Measurements from ENCODE around the gene SPC25.
"Not testable (repeated sequence)": the region's sequence is repeated elsewhere in the genome, so short reads cannot be mapped to it uniquely, and the experiment has no call there.

Gene SPC25

DNA sequence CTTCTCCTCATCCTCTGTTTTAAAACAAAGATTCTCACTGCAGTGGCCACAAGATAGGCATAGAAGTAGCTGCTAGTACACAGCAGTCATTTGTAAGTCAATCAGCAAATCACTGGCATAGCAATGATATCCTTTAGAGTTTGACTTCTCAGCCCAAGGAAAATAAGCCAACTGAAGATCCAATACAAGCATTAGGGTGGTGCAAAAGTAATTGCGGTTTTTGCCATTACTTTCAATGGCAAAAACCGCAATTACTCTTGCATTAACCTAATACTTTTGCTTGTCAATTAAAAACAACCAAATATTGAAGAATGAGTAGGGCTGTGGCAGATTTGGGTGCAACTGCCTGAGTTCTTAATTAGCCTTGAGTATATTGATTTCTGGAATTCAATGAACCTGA is 13.7 kb upstream of the SPC25 start:
- no peak for DNase-seq (ENCODE audit: low spot score)

DNA sequence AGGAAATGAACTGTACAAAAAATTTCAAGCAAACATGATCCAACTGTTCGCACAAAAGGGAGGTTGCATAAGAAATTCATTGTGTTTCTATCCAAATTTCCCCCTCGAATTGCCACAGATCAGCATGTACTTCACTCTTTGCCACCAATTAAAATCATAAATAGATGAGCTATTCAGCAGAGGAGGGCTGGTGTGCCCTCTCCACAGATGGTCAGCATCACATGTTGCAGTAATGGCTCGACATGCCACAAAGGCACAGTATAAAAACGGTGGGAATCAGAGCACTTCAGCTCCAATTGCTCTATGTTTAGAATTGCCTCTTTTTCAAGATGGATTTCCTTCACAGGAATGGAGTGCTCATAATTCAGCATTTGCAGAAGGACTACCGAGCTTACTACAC is 10.8 kb upstream of the SPC25 start, which contains the start of gene G6PC2:
G6PC2 (plus strand) TSS at position 289 of the 400 bp plus-strand sequence; CDS start at position 330, 41 bp downstream.
- no peak for DNase-seq (ENCODE audit: low spot score)

DNA sequence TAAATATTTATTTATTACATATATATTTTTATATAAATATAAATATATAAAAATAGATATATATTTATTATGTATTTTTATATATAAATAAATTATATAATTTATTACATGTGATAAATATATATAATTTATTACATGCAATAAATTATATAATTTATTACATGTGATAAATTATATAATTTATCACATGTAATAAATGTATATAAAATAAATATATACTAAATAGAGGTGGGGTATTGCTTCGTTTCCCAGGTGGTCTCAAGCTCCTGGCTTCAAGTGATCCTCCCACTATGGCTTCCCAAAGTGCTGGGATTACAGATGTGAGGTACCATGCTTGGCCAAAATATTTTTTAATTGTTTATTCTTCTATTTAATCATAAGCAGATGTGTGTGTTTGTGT is 7.2 kb upstream of the SPC25 start:
- DNase-seq (ENCODE audit: low spot score): no peak

DNA sequence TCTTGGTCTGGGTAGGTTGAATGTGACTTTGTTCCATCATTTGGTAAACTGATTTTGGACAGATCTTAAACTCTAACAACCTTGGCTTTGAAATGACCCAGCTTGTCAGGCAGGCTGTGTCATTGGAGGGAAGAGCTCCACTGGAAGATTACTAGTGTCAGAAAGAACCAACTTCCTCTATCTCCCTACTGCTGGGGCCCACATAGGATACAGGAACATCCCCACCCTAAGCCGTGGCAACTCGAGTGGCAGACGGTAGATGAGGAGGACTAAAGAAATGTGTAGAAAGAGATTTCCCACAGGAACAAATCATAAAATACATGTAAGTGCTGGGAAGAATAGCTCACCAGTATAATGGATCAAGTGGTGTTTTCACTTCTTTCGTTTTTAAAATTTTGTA is 6.6 kb upstream of the SPC25 start:
- DNase-seq (ENCODE audit: low spot score): no peak

DNA sequence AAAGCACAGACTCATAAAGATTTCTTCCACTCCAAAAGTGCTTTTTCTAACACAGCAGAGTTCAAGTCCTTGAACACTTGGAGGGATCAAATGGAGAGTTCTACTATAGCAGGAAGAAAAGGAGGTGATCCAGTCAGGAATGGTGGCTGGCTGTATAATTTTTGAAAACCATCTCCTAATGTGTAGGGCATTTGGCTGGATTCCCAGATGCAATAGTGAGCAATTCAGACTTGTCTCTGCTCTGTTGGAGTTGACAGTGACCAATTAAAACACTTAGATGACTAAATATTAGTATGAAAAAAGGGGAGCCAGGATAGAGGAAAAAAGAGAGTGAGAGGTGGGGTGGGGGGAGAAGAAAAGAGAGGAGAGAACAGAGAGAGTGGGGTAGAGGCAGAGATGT is 5.5 kb upstream of the SPC25 start:
- DNase-seq (ENCODE audit: low spot score): no peak

DNA sequence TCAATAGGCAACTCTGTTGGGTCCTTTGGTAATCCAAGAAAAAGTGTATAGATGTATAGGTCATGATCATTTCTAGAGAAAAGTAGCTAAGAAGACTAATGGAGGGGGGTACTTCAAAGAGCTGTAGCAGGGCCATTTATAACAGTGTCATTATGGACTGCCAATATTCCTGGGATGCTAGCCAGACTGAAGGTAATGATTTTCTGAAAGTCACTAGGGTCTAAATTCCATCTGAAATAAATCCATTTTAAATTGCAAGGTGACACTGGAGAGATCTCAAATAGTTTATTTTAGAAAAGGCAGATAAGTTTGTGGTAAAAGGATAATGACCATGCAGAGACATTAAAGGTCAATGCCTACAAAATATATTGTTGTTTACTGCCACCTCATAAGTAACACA is 4.5 kb upstream of the SPC25 start:
- DNase-seq (ENCODE audit: low spot score): no peak

DNA sequence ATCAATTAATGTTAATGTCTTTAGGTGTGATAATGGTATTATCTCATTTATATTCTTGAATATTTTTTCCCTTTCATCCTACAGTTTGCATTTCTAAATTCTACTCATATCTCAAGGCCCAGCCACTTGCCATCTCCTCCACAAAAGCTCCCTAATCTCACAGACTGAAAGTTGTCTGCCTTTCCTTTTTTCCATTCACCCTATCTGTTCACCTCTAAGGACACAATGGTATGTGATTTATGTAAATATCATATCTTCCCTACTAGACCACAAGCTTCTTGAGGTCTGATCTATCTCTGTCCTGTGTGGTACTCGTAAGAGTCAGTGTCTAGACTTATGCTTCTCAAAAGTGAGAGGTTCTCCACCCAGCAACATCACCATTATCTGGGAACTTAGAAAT is 3.9 kb upstream of the SPC25 start:
- no peak for DNase-seq (ENCODE audit: low spot score)

DNA sequence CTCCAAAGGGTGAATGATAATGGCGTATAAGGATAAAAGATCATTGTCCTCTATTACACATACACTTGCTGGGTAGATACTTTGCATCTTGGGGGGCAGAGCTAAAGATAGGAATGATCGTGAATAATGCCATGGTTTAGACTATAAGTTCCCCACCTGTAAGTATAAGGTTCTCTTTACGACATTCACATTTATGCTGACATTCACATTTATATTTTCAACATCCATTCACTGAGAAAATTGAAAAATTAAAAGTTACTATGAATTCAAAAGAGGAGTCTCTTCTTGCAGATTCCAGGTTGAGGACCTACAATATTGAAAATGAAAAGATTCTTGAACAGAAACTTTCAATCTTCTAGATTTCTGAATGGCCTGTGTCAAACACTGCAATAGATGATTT is 2.1 kb upstream of the SPC25 start:
- DNase-seq (ENCODE audit: low spot score): no peak

DNA sequence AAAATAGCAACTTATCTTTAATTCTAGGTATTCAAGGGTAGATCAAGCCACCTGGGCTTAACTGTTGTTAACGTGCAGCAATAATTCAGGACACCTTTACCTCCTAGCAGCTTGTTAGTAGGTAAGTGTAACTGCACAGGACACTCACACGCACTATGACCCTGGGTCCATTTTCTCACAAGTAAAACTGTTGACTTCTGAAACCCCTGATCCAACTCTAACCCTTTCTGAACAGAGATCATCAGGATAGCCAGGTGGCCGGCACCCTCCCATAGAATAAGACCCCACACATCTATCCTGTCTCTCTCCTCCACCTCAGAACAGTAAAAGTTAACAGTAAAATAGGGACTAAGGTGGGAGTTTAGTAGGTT is 610 bp downstream of the SPC25 start:
- no peak for DNase-seq (ENCODE audit: low spot score)

DNA sequence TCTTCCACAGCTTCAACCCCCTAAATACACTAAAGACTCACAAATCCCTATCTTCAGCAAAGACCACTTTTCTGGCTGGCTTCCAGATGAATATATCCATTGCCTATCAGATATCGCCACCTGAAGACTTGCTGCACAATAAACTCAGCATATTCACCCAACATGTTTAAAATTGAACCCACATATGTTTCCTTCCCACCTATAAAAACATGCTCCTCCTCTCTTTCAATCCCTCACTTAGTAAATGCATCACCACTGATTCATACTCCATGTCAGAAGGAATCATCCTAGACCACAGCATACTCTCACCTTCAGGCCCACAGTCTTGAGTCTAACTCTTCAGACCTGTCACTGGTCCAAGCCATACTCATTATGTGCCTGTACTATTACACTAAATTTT is 5.3 kb downstream of the SPC25 start:
- DNase-seq (ENCODE audit: low spot score): no peak

DNA sequence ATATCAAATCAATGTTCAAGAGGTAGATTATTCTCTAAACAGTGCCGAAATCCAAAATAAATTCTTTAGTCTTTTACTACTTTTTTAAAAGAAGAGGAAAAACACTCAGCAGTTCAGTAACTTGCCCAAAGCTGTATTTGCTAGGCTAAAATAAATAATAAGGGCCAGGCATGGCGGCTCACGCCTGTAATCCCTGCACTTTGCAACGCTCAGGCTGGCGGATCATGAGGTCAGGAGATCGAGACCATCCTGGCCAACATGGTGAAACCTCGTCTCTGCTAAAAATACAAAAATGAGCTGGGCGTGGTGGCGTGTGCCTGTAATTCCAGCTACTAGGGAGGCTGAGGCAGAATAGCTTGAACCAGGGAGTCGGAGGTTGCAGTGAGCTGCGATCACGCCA is 8.1 kb downstream of the SPC25 start:
- DNase-seq (ENCODE audit: low spot score): not testable (repeated sequence)

DNA sequence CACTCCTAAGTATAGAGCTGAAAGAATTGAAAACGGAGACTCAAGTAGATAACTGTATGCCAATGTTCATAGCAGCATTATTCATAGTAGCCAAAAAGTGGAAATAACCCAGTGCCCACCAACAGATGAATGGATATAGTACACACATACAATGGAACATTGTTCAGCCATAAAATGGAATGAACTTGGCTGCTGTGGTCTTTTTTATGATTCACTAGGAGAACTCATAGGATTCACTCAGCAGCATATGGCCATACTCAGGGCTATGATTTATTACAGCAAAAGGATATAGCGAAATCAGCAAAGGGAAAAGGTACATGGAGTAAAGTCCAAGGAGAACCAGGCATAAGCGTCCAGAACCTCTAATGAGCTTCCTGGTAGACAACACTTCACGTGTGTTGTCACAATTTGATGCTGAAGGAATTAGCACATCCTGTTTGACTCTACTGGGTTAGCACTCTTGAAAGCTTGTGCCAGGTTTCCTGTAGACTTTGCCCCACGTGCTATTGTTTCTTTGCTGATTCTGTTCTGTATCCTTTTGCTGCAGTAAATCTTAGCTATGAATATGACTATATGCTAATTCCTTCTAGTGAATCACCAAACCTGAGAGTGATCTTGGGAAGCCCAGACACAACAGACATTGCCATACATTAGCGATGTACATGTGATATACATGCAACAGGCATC is 15.7 kb downstream of the SPC25 start:
- no peak for DNase-seq (ENCODE audit: low spot score)

DNA sequence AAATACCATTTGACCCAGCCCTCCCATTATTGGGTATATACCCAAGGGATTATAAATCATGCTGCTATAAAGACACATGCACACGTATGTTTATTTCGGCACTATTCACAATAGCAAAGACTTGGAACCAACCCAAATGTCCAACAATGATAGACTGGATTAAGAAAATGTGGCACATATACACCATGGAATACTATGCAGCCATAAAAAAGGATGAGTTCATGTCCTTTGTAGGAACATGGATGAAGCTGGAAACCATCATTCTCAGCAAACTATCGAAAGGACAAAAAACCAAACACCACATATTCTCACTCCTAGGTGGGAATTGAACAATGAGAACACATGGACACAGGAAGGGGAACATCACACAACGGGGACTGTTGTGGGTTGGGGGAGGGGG is 19.4 kb downstream of the SPC25 start:
- DNase-seq (ENCODE audit: low spot score): not testable (repeated sequence)

DNA sequence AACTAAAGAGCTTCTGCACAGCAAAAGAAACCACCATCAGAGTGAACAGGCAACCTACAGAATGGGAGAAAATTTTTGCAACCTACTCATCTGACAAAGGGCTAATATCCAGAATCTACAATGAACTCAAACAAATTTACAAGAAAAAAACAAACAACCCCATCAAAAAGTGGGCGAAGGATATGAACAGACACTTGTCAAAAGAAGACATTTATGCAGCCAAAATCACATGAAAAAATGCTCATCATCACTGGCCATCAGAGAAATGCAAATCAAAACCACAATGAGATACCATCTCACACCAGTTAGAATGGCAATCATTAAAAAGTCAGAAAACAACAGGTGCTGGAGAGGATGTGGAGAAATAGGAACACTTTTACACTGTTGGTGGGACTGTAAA is 19.9 kb downstream of the SPC25 start:
- not testable (repeated sequence) for DNase-seq (ENCODE audit: low spot score)

DNA sequence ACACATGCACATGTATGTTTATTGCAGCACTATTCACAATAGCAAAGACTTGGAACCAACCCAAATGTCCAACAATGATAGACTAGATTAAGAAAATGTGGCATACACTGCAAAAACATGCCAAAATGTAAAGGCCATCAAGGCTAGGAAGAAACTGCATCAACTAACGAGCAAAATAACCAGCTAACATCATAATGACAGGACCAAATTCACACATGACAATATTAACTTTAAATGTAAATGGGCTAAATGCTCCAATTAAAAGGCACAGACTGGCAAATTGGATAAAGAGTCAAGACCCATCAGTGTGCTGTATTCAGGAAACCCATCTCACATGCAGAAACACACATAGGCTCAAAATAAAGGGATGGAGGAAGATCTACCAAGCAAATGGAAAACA is 23.1 kb downstream of the SPC25 start:
- DNase-seq (ENCODE audit: low spot score): not testable (repeated sequence)

DNA sequence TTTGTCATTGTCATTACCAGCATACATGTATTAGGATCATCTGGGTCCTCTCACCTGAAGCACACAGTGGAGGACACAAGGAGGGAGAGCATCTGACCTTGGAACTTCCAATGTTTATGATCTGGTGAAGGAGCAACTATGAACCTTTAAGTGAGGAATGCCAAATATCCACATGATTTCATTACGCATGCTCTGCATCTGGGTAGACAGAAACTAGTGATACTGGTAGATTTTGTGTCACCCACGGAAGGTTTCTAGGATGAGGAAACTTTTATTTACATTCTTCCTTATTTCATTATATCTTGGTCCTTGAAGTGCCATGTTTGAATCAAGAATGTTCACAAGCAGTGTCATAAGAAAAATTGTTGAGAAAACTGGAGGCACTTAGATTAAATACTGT is 32.1 kb downstream of the SPC25 start:
- DNase-seq (ENCODE audit: low spot score): no peak

DNA sequence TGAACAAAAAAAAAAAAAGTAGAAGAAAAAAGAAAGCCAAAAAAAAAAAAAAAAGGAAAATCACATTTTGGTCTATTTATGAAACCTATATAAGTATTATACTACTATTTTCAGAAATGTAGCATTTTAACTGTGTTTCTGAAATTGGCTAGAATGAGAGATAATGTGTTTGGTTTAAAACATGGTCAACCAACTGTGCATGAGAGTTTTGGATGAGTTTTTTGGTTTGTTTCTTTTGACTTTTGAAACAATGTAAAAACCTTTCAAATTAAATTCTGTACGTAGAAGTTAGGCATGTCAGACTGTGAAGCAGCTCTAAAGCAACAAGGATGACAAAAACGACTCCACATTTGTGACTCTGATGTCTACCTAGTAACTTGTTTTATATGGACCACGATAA is 34.6 kb downstream of the SPC25 start:
- no peak for DNase-seq (ENCODE audit: low spot score)

DNA sequence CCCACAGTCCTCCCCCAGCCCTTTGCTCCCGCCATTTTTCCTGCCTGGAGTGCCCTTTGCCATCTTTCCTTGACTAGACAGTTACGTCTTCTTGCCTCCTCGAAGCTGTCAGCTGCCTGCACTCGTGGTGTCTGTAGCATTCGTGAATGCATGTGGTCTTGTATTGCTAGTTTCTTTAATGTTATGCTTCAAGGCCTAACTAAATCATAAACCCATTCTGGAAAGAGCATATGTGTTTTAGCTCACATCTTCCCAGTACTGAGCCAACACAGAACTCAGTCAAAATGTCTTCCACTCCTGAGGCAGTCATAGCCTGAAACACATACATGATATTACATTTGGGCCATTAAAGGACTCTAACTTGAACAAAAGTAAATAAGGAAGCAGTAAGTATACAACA is 35.6 kb downstream of the SPC25 start:
- no peak for DNase-seq (ENCODE audit: low spot score)

DNA sequence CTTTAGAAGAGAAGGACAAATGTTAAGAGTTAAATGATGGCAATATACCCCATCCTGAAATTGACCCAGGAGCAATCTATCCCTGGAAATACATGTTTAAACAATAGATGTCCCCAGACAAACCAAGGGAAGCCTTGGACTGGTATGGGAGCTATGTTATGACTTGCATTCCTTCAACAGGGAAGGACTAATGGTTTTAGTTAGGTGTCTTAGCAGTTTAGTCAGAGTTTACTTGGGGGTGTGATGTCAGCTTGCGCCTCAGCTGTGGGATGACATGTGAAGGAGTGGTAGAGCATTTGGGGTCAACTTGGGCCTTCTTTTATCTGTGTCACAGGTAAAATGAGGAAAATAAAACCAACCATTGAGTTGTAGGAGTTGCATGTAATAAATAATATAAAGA is 36.8 kb downstream of the SPC25 start:
- no peak for DNase-seq (ENCODE audit: low spot score)

DNA sequence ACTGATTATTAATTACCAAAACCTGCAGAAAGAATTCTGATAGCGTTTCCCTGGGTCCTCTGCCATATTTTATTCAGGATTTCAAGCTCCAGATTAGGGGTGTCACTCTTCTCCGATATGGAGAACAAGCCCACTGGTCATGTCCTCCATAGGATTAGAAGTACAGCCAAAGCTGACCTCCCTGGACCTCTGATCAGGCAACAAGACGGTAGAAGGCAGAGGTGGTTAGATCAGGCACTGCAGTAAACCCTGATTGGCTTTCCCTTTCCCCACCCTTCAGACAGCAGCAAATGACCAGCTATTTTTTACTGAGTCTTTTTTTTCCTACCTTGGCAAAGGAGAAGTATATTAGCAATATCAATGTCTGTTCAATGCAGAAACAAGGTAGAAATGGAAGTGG is 37.7 kb downstream of the SPC25 start:
- no peak for DNase-seq (ENCODE audit: low spot score)

DNA sequence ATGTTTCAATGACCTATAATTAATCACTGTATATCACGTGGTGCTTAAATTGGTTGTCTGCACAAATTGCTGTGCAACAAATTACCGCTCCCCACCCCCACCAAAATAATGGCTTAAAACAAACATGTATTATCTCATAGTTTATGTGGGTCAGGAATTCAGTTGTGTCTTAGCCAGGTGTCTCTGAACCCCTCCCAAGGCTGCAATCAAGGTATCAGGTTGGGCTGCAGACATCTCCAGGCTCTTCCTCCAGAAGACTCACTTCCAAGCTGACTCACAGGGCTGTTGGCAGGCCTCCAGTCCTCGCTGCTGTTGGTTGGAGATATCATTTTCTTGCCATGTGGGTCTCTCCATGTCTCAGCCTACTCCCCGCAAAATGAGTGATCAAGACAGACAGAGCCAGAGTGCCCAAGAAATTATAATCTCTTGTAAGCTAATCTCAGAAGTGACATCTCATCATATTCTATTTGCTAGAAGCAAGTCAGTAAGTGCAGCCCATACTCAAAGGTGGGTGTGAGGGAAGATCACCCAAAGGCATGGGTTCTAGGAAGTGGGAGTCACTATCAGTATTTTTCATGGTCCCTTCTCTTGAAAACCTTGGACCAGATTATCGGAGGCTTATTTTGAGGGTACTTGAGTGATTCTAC is 38.4 kb downstream of the SPC25 start:
- DNase-seq (ENCODE audit: low spot score): no peak

DNA sequence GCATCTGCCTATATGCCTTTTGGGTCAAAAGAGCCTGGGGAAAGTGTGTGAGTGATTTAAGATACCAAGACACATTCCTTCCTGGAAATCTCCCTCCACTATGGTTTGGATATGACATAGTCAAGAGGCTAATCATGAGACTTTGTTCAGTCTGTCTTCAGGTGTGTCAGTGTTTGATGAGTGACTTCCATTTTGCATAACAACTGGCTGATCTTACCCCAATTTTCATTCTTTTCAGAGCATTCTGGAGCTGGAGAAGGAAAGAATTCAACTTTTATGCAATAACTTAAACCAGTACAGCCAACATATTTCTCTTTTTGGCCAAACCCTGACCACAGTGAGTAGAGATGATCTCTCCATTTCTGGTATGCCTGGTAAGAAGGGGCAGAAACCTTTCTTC is 39.4 kb downstream of the SPC25 start:
- no peak for DNase-seq (ENCODE audit: low spot score)

DNA sequence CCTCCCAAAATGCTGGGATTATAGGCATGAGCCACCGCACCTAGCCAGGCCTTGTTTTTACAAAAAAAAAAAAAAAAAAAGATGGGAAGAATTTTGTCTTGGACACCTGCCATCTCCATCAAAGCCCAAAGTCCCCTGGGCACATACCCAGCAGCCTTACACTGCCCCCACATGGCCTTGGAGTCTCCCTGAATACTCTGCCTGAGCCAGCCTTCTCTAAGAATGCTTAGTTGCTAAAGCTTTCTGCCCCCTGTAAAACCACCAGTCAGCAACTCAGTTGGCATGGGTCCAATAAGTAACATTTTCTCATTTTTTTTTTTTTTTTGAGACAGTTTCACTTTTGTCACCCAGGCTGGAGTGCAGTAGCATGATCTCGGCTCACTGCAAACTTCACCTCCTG is 40.6 kb downstream of the SPC25 start:
- peak; percentile 12 for DNase-seq (ENCODE audit: low spot score)

DNA sequence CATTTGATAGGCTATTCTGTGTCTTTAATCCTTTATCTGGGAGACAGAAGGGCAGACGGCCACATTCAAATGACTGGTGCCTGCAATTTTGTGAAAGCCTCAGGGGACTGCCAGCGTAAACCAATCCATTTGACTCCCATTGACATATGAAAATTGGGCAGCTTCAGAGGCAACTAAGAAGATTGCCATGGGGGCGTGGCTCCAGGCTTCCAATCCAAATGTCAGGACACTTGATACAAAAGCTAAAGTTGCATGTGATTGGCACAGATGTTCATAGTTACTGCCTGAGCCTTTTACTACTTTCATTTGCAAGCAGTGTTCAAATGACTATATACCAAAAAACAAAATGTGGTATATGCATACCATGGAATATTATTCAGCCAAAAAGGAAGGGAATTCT is 42.0 kb downstream of the SPC25 start:
- no peak for DNase-seq (ENCODE audit: low spot score)
